Esophagus muscularis mucosa (tissue), 4 donors: ENCODE data around the gene UACA. TPM values are rescaled to one million over a fixed set of nuclear protein-coding genes. Genes with fewer than 3 reads are reported as not detected.

Experiments
- DNase-seq: peaks from one replicate; pipeline ENCODE4 v3.0.0-alpha.2; 2017; ENCODE audit errors: extremely low spot score
- H3K27ac ChIP-seq, 4 donors: fragments of 200-600 bp; sonication (generic); replicated peaks in 1 of 4; 1 replicate in 3 of 4; 2 replicates in 1 of 4; pipeline ENCODE4 v1.5.1; 2016 to 2019; ENCODE audit warnings: mild to moderate bottlenecking in 1 of 4
- H3K27me3 ChIP-seq, 4 donors: fragments of 200-600 bp; sonication (generic); one replicate each; pipeline versions ENCODE4 v1.5.1 to v1.6.0; 2016 to 2019
- H3K36me3 ChIP-seq, 4 donors: fragments of 200-600 bp; sonication (generic); one replicate each; pipeline ENCODE4 v1.5.1; 2016 to 2019
- H3K4me1 ChIP-seq, 4 donors: fragments of 200-600 bp; sonication (generic); one replicate each; pipeline ENCODE4 v1.5.1; 2016 to 2019
- H3K4me3 ChIP-seq, 4 donors: fragments of 200-600 bp; sonication (generic); 1 replicate in 2 of 4; 2 replicates in 2 of 4; pipeline ENCODE4 v1.5.1; 2016 to 2019; ENCODE audit warnings: mild to moderate bottlenecking in 4 of 4, moderate library complexity in 1 of 4
- H3K9me3 ChIP-seq, 4 donors: fragments of 200-600 bp; sonication (generic); 1 replicate in 3 of 4; 2 replicates in 1 of 4; pipeline ENCODE4 v1.5.1; 2016 to 2019
- CTCF ChIP-seq, 3 experiments: fragments of 200-600 bp in 2 of 3; fragments of 450-650 bp in 1 of 3; sonication (generic) in 2 of 3; IDR thresholded peaks; one replicate each; pipeline ENCODE4 v1.5.1; 2017 to 2019; ENCODE audit warnings: antibody characterized with exemption in 3 of 3, mild to moderate bottlenecking in 2 of 3, moderate library complexity in 1 of 3
- EP300 ChIP-seq: sonication (generic); formaldehyde crosslinking; IDR thresholded peaks from one replicate; pipeline ENCODE4 v1.6.1; 2017; ENCODE audit warnings: antibody characterized with exemption
- POLR2A ChIP-seq: fragments of 450-650 bp; IDR thresholded peaks from one replicate; pipeline ENCODE4 v1.6.1; 2017; ENCODE audit warnings: antibody characterized with exemption, moderate library complexity, mild to moderate bottlenecking, low read depth
- POLR2AphosphoS5 ChIP-seq, 2 donors: sonication (generic); formaldehyde crosslinking; IDR thresholded peaks; one replicate each; pipeline ENCODE4 v1.6.1; 2017; ENCODE audit warnings: antibody characterized with exemption in 2 of 2
- WGBS: methylation state at CpG from one replicate; pipeline ENCODE4 v1.1.5; 2018; 5-methylcytosine and 5-hydroxymethylcytosine counted together
- intact Hi-C: fragments of 100-400 bp; cut with DNase I; formaldehyde crosslinking; loops from one replicate; pipeline ENCODE4 v1.15.1; 2023
- total RNA-seq, 4 donors: library from RNA; depleted of rRNA; stranded (reverse); fragments of >200 nt; gene quantifications; one replicate each; pipeline versions ENCODE4 v1.1.0 to v1.2.1, GENCODE V29; 2016

UACA gene
- total RNA-seq, 4 donors from 2014 or later = 23.9 to 40.7 (median 28.9) TPM

GRCh38 chr15:70781236-70781635 is 17.9 kb upstream of the UACA start:
- Histone ChIP-seq H3K27ac (no peak overlapping the region), H3K27me3 (no peaks in the 10 kb centered on the region), H3K36me3 (no peaks in the 10 kb centered on the region), H3K4me1 (no peaks in the 10 kb centered on the region), H3K4me3 (no peak overlapping the region), H3K9me3 (no peaks in the 10 kb centered on the region)
- no peak for TF ChIP-seq EP300
- no peak for TF ChIP-seq POLR2AphosphoS5 (IDR thresholded peaks at IDR 0.05)
- TF ChIP-seq POLR2A = no peak
- no peak for TF ChIP-seq CTCF (IDR thresholded peaks at IDR 0.05)
- 96% methylated on average over 5 of the region's 5 CpGs for WGBS
- peak; percentile 55 for DNase-seq
- intact Hi-C loops = no loop called here

- Histone ChIP-seq H3K27ac (no peak overlapping the region), H3K36me3 (no peaks in the 10 kb centered on the region), H3K27me3 (no peaks in the 10 kb centered on the region), H3K9me3 (no peaks in the 10 kb centered on the region), H3K4me1 (no peaks in the 10 kb centered on the region), H3K4me3 (no peak overlapping the region)
- TF ChIP-seq EP300 = no peak
- TF ChIP-seq POLR2AphosphoS5 (IDR thresholded peaks at IDR 0.05) = no peak
- TF ChIP-seq CTCF (IDR thresholded peaks at IDR 0.05) = no peak
- no peak for TF ChIP-seq POLR2A
- intact Hi-C loops = no loop called here
- peak; percentile 17 for DNase-seq
- WGBS = 66% methylated on average over 3 of the region's 3 CpGs
These were observed 15.1 kb upstream of the UACA start for GRCh38 chr15:70778258-70779076.

GRCh38 chr15:70777170-70777926 is 14.0 kb upstream of the UACA start:
- Histone ChIP-seq H3K9me3 (no peaks in the 10 kb centered on the region), H3K27me3 (no peaks in the 10 kb centered on the region), H3K4me3 (no peak overlapping the region), H3K4me1 (no peaks in the 10 kb centered on the region), H3K36me3 (no peaks in the 10 kb centered on the region), H3K27ac (no peak overlapping the region)
- TF ChIP-seq EP300 (no peak), CTCF (IDR thresholded peaks at IDR 0.05) (no peak), POLR2A (no peak), POLR2AphosphoS5 (IDR thresholded peaks at IDR 0.05) (no peak)
- peak; percentile 42 for DNase-seq
- WGBS = 77% methylated on average over 7 of the region's 7 CpGs
- intact Hi-C loops = no loop called here

- Histone ChIP-seq H3K27me3 (no peaks in the 10 kb centered on the region), H3K4me3 (no peak overlapping the region), H3K36me3 (no peaks in the 10 kb centered on the region), H3K9me3 (no peaks in the 10 kb centered on the region), H3K4me1 (no peaks in the 10 kb centered on the region), H3K27ac (no peak overlapping the region)
- WGBS = 91% methylated on average over 2 of the region's 2 CpGs
- no peak for DNase-seq
- no peak for TF ChIP-seq POLR2A
- no peak for TF ChIP-seq CTCF (IDR thresholded peaks at IDR 0.05)
- TF ChIP-seq POLR2AphosphoS5 (IDR thresholded peaks at IDR 0.05) = no peak
- no peak for TF ChIP-seq EP300
- intact Hi-C loops = no loop called here
These were observed 11.8 kb upstream of the UACA start for GRCh38 chr15:70775160-70775559.
